Muscle layer of duodenum (tissue), 2 donors: ENCODE measurements around the gene LHFPL5.

ENCODE experiments used
- H3K27ac ChIP-seq: one replicate; pipeline ENCODE4 v1.7.0; 2013; ENCODE audit warnings: mild to moderate bottlenecking, low read length
- H3K27me3 ChIP-seq: one replicate; pipeline ENCODE4 v1.7.0; 2013; ENCODE audit warnings: low read depth, mild to moderate bottlenecking, control low read depth, low read length
- H3K36me3 ChIP-seq, 2 donors: one replicate each; pipeline ENCODE4 v1.7.0; 2013; ENCODE audit warnings: low read length in 2 of 2, control low read depth in 1 of 2, mild to moderate bottlenecking in 1 of 2; ENCODE audit not compliant: insufficient read depth in 2 of 2, control insufficient read depth in 1 of 2
- H3K4me1 ChIP-seq, 2 donors: one replicate each; pipeline ENCODE4 v1.7.0; 2013; ENCODE audit warnings: low read length in 2 of 2, mild to moderate bottlenecking in 2 of 2, control low read depth in 1 of 2, moderate library complexity in 1 of 2; ENCODE audit not compliant: insufficient read depth in 2 of 2, control insufficient read depth in 1 of 2
- H3K4me3 ChIP-seq, 2 donors: one replicate each; pipeline ENCODE4 v1.7.0; 2013; ENCODE audit warnings: low read length in 2 of 2, low read depth in 1 of 2, mild to moderate bottlenecking in 1 of 2
- H3K9me3 ChIP-seq, 2 donors: one replicate each; pipeline ENCODE4 v1.7.0; 2013; ENCODE audit warnings: low read length in 2 of 2, control low read depth in 1 of 2, mild to moderate bottlenecking in 1 of 2; ENCODE audit not compliant: control insufficient read depth in 1 of 2
- donor health status: healthy.

LHFPL5 gene

DNA sequence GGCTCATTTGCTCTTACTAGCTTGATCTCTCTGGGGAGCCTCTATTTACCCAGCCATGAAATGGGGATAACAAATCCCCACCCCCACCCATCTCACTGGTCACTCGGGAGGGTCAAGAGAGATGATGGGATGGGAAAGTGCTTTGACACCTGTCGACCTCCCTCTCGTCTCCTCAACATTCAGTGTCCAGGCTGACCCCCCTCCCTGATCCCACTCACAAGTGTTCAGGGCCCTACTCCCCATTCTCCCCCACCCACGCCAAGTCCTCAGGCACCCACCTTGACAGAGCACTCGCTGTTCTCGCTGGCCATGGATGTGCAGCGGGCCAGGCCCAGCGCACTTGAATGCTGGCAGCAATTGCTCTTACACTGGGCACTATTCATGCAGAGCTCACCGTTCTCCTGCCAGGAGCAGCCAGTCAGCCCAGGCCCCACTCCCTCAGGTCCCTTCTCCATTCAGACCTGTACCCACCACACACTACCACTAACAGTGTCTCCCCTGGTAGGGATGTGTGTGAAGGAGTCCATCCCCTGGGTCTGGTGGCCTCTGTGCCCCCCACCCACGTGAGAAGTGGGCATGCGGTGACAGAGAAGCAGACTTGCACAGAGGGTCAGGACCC lies 9.6 kb upstream of the LHFPL5 start:
- no peaks in the 10 kb centered on the region for H3K36me3 ChIP-seq
- no peak overlapping the region for H3K4me3 ChIP-seq
- no peak overlapping the region for H3K27ac ChIP-seq

DNA sequence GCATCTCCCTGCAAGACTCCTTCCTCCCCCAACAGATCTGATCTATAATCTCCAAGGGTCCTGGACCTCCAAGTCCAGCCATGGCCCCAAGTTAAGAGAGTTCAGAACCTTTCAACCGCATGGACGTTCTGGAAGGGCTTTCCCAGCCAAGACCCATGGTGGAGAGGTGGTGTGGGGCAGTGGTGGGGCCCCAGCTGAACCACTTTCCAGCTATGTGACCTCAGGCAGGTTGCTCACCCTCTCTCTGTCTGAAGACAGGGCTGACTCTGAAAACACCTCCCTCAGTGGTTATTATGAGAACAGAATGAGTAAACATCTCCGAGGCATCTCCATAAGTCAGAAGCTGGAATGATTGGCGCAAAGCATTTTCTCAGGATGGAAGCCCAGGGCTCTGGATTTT lies 8.9 kb upstream of the LHFPL5 start:
- Histone ChIP-seq H3K36me3 (no peaks in the 10 kb centered on the region), H3K27me3 (no peaks in the 10 kb centered on the region), H3K4me1 (no peaks in the 10 kb centered on the region), H3K4me3 (no peak overlapping the region), H3K27ac (no peak overlapping the region), H3K9me3 (no peaks in the 10 kb centered on the region)

More for the DNA sequence above, 9.6 kb upstream of the LHFPL5 start:
- H3K4me1 ChIP-seq = no peaks in the 10 kb centered on the region
- no peaks in the 10 kb centered on the region for H3K9me3 ChIP-seq
- no peaks in the 10 kb centered on the region for H3K27me3 ChIP-seq

DNA sequence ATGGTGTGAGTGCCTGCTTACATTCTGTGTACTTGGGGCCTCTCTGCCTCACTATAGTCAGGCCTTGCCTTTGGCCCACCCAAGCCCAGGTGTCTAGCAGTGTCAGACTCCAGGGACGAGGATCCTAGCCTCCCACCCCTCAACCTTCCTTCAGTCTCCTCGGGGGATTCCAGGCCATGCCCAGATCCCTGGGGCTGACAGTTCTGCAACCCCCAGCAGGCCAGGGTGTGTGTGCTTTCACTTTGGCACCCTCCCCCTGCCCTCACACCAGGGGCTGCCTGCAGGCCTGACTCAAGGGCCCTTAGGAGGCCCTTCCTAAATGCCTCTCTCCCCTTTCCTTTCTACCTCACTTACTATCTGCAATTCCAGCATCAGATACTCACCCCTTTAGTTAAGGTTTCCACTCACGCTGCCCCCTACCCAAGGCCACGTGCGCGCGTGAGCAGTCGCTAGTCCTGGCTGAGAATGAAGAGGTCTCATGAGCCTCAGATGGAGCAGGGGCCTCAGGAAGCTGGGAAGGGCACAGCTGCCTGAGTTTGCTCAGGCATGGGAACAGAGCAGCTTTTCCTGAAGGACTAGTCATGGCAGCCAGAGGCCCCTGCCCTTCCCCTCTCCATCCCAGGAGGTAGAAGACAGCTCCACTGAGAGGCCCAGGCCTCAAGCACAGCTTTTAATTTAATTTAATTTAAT lies 7.2 kb upstream of the LHFPL5 start:
- H3K27ac ChIP-seq = no peak overlapping the region
- H3K36me3 ChIP-seq = no peaks in the 10 kb centered on the region
- no peaks in the 10 kb centered on the region for H3K9me3 ChIP-seq
- no peak overlapping the region for H3K4me3 ChIP-seq
- H3K27me3 ChIP-seq = no peaks in the 10 kb centered on the region
- H3K4me1 ChIP-seq = no peaks in the 10 kb centered on the region

DNA sequence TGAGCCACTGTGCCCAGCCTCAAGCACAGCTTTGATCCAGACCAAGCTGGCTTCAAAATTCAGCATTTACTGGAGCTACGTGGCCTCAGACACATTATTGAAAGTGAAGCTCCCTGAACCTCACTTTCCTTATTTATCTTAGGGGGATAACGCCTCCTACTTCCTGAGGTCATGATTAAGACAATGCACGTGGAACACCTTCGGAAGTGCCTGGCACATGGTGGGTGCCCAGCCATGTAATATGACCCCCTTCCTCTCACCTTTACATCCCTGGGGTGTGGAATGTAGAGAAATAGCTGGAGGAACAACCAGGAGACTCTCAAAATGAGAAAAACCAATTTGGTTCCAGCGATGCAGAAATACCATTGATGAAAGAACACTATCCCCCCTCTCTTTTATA lies 6.4 kb upstream of the LHFPL5 start:
- Histone ChIP-seq H3K4me3 (no peak overlapping the region), H3K27ac (no peak overlapping the region), H3K27me3 (no peaks in the 10 kb centered on the region), H3K4me1 (no peaks in the 10 kb centered on the region), H3K9me3 (no peaks in the 10 kb centered on the region), H3K36me3 (no peaks in the 10 kb centered on the region)

DNA sequence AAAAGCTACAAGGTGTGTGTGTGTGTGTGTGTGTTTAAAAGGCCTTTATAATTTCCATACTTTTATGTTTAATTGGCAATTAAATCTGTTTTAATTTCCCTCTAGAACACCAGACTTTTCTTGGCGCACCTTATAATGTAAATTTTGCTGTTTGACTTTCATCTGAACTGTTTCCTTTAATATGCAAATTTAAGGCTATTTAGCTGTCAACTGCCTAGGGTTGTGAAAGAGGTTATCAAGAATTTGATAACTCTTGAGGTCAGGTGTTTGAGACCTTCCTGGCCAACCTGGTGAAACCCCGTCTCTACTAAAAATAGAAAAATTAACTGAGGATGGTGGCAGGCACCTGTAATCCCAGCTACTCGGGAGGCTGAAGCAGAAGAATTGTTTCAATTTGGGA lies 4.0 kb upstream of the LHFPL5 start:
- no peaks in the 10 kb centered on the region for H3K9me3 ChIP-seq
- no peak overlapping the region for H3K4me3 ChIP-seq
- peaks cover 0 to 7% of the 10 kb centered on the region in 2 donors for H3K4me1 ChIP-seq
- H3K36me3 ChIP-seq = no peaks in the 10 kb centered on the region
- H3K27me3 ChIP-seq = no peaks in the 10 kb centered on the region
- no peak overlapping the region for H3K27ac ChIP-seq

DNA sequence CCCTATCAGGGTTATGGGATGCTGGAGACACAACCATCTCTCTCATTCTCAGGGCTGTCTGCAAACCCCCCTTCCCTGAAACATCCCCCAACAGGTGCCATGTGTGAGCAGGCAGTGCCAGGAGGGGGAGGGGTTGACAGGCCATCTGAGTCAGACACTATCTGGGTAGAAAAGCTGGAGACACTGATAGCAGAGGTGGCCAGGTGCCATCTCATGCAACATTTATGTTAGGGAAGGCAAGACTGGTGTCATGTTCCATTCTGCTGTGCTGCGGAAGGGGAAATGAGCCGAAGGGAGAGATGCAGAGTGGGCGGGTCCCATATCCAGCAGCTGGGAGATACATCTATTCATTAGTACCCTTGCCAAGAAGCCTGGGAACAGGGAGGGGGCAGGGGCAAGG lies 3.5 kb downstream of the LHFPL5 start:
- no peaks in the 10 kb centered on the region for H3K27me3 ChIP-seq
- no peak overlapping the region for H3K4me3 ChIP-seq
- no peaks in the 10 kb centered on the region for H3K36me3 ChIP-seq
- peaks cover 0 to 7% of the 10 kb centered on the region in 2 donors for H3K4me1 ChIP-seq
- H3K9me3 ChIP-seq = no peaks in the 10 kb centered on the region
- H3K27ac ChIP-seq = no peak overlapping the region

DNA sequence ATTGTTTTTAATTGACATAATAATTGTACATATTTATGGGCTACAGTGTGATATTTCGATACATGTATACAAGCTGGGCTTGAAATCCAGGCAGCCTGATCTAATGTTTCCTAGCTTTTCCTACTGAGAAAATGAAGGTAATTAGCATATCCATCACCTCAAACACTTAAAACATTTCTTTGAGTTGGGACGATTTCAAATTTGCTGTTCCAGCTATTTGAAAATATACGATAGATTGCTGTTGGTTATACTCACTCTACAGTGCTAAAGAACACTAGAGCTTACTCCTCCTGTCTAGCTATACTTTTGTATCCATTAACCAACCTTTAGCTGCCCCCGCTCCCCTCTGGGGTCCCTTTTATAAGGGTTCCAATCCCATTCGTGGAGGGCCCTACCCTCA lies 4.7 kb downstream of the LHFPL5 start:
- no peaks in the 10 kb centered on the region for H3K27me3 ChIP-seq
- no peak overlapping the region for H3K4me3 ChIP-seq
- H3K9me3 ChIP-seq = no peaks in the 10 kb centered on the region
- no peak overlapping the region for H3K27ac ChIP-seq
- H3K36me3 ChIP-seq = no peaks in the 10 kb centered on the region
- peaks cover 0 to 6% of the 10 kb centered on the region in 2 donors for H3K4me1 ChIP-seq

DNA sequence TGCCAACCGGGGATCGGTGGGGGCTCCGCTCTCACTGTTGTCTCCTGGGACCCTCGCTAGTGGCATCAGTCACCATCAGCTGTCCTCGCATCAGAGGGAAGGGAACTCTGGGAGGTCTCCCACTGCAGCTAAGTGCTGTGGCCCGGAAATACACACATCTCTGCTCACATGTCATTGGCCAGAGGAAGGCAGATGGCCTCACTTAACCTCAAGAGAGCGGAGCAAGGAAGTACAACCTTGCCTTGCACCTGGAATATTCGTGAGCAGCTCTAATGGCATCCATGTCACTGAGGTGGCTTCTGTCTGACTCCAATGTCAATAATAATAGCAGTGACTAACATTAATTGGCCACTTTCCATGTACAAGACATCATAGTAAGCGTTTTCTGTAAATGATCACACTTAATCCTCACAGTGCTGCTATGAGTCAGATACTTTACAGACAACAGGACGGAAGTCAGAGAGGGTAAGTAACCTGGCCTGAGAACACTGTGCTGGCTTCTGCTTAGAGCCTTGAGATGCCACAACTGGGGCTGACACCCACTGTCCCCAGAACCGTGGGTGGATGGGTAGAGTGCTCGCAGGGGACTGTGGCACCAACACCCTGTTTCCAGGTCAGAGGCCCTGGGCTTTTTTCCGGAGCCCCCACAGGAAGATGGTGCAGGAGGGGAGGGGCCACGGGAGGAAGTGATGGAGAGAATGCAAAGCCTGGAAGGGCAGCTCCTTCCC lies 6.0 kb downstream of the LHFPL5 start:
- no peaks in the 10 kb centered on the region for H3K36me3 ChIP-seq
- H3K4me3 ChIP-seq = no peak overlapping the region
- H3K9me3 ChIP-seq = no peaks in the 10 kb centered on the region
- no peaks in the 10 kb centered on the region for H3K27me3 ChIP-seq
- H3K27ac ChIP-seq = no peak overlapping the region
- H3K4me1 ChIP-seq = no peaks in the 10 kb centered on the region

DNA sequence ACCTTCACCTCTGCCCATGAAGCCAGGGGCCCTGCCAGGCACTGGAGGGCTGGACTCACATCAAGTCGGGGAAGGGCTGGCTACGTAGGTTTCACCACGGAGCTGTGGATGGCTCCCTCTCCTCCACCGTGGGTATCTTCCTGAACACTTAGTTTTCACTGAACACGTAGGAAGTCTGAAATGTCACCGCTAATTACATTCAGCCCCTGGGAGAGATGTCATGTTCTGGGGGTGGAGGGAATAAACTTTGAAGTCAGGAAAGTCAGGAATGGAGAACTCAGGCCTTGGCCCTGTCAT lies 6.5 kb downstream of the LHFPL5 start:
- peaks cover 0 to 4% of the 10 kb centered on the region in 2 donors for H3K9me3 ChIP-seq
- H3K4me3 ChIP-seq = no peak overlapping the region
- no peak overlapping the region for H3K27ac ChIP-seq
- no peaks in the 10 kb centered on the region for H3K36me3 ChIP-seq
- H3K4me1 ChIP-seq = no peaks in the 10 kb centered on the region
- H3K27me3 ChIP-seq = no peaks in the 10 kb centered on the region

DNA sequence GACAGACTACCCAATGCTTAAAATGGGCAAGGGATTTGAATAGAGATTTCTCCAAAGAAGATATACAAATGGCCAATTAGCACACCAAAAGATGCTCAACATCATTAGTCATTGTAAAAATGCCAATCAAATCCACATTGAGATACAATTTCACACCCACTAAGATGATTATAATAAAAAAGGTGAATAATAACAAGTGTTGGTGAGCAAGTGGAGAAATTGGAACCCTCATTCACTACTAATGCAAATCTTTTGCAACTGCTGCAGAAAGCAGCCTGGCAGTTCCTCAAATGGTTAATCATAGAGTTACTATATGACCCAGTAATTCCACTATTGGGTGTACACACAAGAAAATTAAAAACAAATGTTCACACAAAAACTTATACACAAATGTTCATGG lies 12.4 kb downstream of the LHFPL5 start:
- Histone ChIP-seq H3K9me3 (peaks cover 0 to 12% of the 10 kb centered on the region in 2 donors), H3K27ac (no peak overlapping the region), H3K27me3 (no peaks in the 10 kb centered on the region), H3K4me1 (no peaks in the 10 kb centered on the region), H3K4me3 (no peak overlapping the region), H3K36me3 (no peaks in the 10 kb centered on the region)

DNA sequence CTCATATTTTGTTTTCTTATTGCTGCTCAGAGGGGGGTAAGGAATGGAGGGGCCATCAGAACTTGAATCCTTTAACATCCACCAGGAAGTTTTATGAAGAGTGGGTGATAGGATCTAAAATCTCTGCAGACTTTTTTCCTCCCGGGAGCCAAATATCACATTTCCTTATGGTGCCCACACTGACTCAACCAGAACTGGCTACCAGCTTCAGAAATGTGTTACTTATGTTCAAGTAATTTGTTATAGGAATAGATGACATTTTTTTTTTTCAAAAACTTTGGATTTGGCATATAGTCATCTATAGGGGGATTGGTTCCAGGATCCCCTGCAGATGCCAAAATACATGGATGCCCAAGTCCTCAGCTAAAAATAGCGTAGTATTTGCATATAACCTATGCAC lies 18.4 kb downstream of the LHFPL5 start:
- Histone ChIP-seq H3K9me3 (no peaks in the 10 kb centered on the region), H3K4me3 (no peak overlapping the region), H3K27me3 (no peaks in the 10 kb centered on the region), H3K27ac (no peak overlapping the region), H3K4me1 (no peaks in the 10 kb centered on the region), H3K36me3 (no peaks in the 10 kb centered on the region)
